Bladder microvascular endothelial cell (primary cell): ENCODE results near the gene C14orf180. TPM values are rescaled to one million over a fixed set of nuclear protein-coding genes. Genes with fewer than 3 reads are reported as not detected.

Experiments used
- total RNA-seq: library from RNA; depleted of rRNA; stranded (reverse); fragments of >200 nt; gene quantifications from 2 replicates; pipeline ENCODE4 v1.2.3, GENCODE V29; 2014

Gene C14orf180
- total RNA-seq, result not detected in 2 replicates

GRCh38 chr14:104579507-104579906, at the start of gene C14orf180:
Gene C14orf180 (plus strand): TSS chr14:104579764. CDS start chr14:104586431, 6,667 bp downstream.

GRCh38 chr14:104604458-104605449, 25.2 kb downstream of the C14orf180 start, which contains the start of gene TMEM179:
Gene TMEM179 (minus strand): TSS chr14:104604772. CDS start chr14:104604741, 31 bp downstream.

Other genes with a start within 250 kb of the C14orf180 start
- gene TMEM179, start 25.0 kb downstream of the C14orf180 start, total RNA-seq, result 0.19 TPM in 1 of 2 replicates, not detected in the other
- 56.7 and 122 TPM in 2 replicates for gene INF2, start 109.9 kb downstream of the C14orf180 start, total RNA-seq
- 0.32 and 5.9 TPM in 2 replicates for gene ADSS1, start 144.5 kb downstream of the C14orf180 start, total RNA-seq
- gene SIVA1, start 173.4 kb downstream of the C14orf180 start, total RNA-seq, result 69.2 and 119 TPM in 2 replicates
- 144 and 221 TPM in 2 replicates for gene AKT1, start 216.0 kb downstream of the C14orf180 start, total RNA-seq
- 3.2 and 5.5 TPM in 2 replicates for gene ZBTB42, start 221.3 kb downstream of the C14orf180 start, total RNA-seq